CD4-positive, alpha-beta T cell (primary cell): ENCODE measurements around the gene RASGRF2. TPM values are rescaled to one million over a fixed set of nuclear protein-coding genes. Genes with fewer than 3 reads are reported as not detected.

Experiments used
- ATAC-seq: fragments of 200-7000 bp; cut with Tn5 transposase; one replicate; pipeline ENCODE4 v1.10.0; 2022; ENCODE audit warnings: mild to moderate bottlenecking; ENCODE audit not compliant: poor library complexity
- CTCF ChIA-PET: fragments of 350-600 bp; sonication (Branson Sonifier 250); formaldehyde crosslinking; loops from one replicate; lab custom pipeline; 2021; ENCODE audit warnings: antibody characterized with exemption, inconsistent platforms; lab: Charles Lee
- POLR2A ChIA-PET: fragments of 350-600 bp; sonication (Branson Sonifier 250); formaldehyde crosslinking; loops from one replicate; lab custom pipeline; 2021; ENCODE audit warnings: antibody characterized with exemption, inconsistent platforms; lab: Charles Lee
- DNase-seq, 14 experiments: peaks; one replicate each; pipeline ENCODE4 v3.0.0-alpha.2; 2013 to 2020; ENCODE audit warnings: mixed read lengths in 2 of 14
- H3K27ac ChIP-seq, 2 donors: one replicate each; pipeline versions ENCODE4 v1.5.1 to v1.7.0; 2013; ENCODE audit warnings: low read length in 2 of 2, low read depth in 1 of 2, mild to moderate bottlenecking in 1 of 2
- H3K27me3 ChIP-seq, 2 experiments: 1 replicate in 1 of 2; 2 replicates in 1 of 2; pipeline versions ENCODE4 v1.6.1 to v1.7.0; 2013; ENCODE audit warnings: low read length in 2 of 2, control low read depth in 1 of 2, mild to moderate bottlenecking in 1 of 2, moderate library complexity in 1 of 2; ENCODE audit not compliant: insufficient read depth in 2 of 2, control insufficient read depth in 1 of 2
- H3K36me3 ChIP-seq: one replicate; pipeline ENCODE4 v1.6.1; 2013; ENCODE audit warnings: low read length, control low read depth; ENCODE audit not compliant: insufficient read depth
- H3K4me1 ChIP-seq: one replicate; pipeline ENCODE4 v1.6.1; 2013; ENCODE audit warnings: low read length, control low read depth; ENCODE audit not compliant: insufficient read depth
- H3K4me3 ChIP-seq: one replicate; pipeline ENCODE4 v1.5.1; 2013; ENCODE audit warnings: mild to moderate bottlenecking, low read length, moderate library complexity
- H3K9me3 ChIP-seq, 2 experiments: 1 replicate in 1 of 2; 2 replicates in 1 of 2; pipeline versions ENCODE4 v1.6.1 to v1.7.0; 2013; ENCODE audit warnings: low read length in 2 of 2, mild to moderate bottlenecking in 2 of 2, control low read depth in 1 of 2, moderate library complexity in 1 of 2; ENCODE audit not compliant: control insufficient read depth in 1 of 2, insufficient read depth in 1 of 2
- H3K27ac Mint-ChIP-seq: one replicate; pipeline ENCODE4 v1.8.0; 2020; ENCODE audit warnings: mixed read lengths
- H3K27me3 Mint-ChIP-seq: one replicate; pipeline ENCODE4 v1.8.0; 2021; ENCODE audit warnings: mixed read lengths
- H3K36me3 Mint-ChIP-seq: one replicate; pipeline ENCODE4 v1.8.0; 2021; ENCODE audit warnings: low read depth, mixed read lengths
- H3K4me1 Mint-ChIP-seq: one replicate; pipeline ENCODE4 v1.8.0; 2021; ENCODE audit warnings: low read depth, mixed read lengths
- H3K4me3 Mint-ChIP-seq: one replicate; pipeline ENCODE4 v1.8.0; 2020; ENCODE audit warnings: mild to moderate bottlenecking, mixed read lengths
- H3K9me3 Mint-ChIP-seq: one replicate; pipeline ENCODE4 v1.8.0; 2020; ENCODE audit warnings: mixed read lengths
- intact Hi-C, 2 experiments: fragments of 100-400 bp; cut with DNase I in 1 of 2; cut with micrococcal nuclease in 1 of 2; formaldehyde crosslinking; loops; one replicate each; pipeline versions ENCODE4 v1.15.1 to v1.9.0; 2023 to 2025; cut with DNase I, micrococcal nuclease
- total RNA-seq, 174 experiments: library from RNA in 2 of 174; stranded (reverse) in 2 of 174; gene quantifications; one replicate each; pipeline ENCODE4 v1.2.3 and lab custom pipeline; 2021 to 2026
- TF ChIP-seq, protein P1 (sequence below): fragments of 200-600 bp; IDR thresholded peaks from one replicate; pipeline ENCODE4 v1.8.0; 2022; ENCODE audit warnings: antibody characterized with exemption, mild to moderate bottlenecking

RASGRF2 gene
- total RNA-seq, 2 experiments from 2014 or later: 21.9 to 24.9 TPM

DNA sequence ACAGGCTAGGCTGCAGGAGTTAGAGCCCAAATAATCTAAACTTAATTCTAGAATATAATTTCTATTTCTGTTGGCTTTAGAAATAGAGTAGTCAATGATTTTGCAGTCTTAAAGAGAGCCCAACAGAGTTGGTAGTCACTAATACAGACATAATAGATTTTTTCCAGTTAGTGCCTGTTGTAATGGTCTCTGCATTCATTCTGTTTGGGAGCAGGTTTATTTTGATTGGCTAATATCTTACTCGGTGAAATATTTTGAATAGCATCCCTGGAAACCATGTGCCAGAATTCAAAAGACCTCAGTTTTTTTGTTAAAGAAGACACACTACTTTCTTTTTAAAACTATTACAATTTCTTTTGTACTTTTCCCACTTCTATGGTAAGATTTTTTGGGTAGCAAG lies 107.2 kb downstream of the RASGRF2 start:
- Histone ChIP-seq H3K4me3 (no peak overlapping the region), H3K27ac (no peak overlapping the region), H3K27me3 (no peaks in the 10 kb centered on the region), H3K9me3 (no peaks in the 10 kb centered on the region), H3K36me3 (peaks cover 30% of the 10 kb centered on the region), H3K4me1 (no peaks in the 10 kb centered on the region)
- CTCF ChIA-PET: no interaction called here
- DNase-seq: no peak
- peaks cover 26% of the 10 kb centered on the region for H3K4me1 Mint-ChIP-seq
- H3K9me3 Mint-ChIP-seq: no peaks in the 10 kb centered on the region
- no peaks in the 10 kb centered on the region for H3K27me3 Mint-ChIP-seq
- POLR2A ChIA-PET: no interaction called here
- TF ChIP-seq, protein P1, sequence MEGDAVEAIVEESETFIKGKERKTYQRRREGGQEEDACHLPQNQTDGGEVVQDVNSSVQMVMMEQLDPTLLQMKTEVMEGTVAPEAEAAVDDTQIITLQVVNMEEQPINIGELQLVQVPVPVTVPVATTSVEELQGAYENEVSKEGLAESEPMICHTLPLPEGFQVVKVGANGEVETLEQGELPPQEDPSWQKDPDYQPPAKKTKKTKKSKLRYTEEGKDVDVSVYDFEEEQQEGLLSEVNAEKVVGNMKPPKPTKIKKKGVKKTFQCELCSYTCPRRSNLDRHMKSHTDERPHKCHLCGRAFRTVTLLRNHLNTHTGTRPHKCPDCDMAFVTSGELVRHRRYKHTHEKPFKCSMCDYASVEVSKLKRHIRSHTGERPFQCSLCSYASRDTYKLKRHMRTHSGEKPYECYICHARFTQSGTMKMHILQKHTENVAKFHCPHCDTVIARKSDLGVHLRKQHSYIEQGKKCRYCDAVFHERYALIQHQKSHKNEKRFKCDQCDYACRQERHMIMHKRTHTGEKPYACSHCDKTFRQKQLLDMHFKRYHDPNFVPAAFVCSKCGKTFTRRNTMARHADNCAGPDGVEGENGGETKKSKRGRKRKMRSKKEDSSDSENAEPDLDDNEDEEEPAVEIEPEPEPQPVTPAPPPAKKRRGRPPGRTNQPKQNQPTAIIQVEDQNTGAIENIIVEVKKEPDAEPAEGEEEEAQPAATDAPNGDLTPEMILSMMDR: no peak
- no peak overlapping the region for H3K27ac Mint-ChIP-seq
- ATAC-seq: no peak
- H3K4me3 Mint-ChIP-seq: no peak overlapping the region
- intact Hi-C loops: no loop called here
- H3K36me3 Mint-ChIP-seq: peaks cover 80% of the 10 kb centered on the region

DNA sequence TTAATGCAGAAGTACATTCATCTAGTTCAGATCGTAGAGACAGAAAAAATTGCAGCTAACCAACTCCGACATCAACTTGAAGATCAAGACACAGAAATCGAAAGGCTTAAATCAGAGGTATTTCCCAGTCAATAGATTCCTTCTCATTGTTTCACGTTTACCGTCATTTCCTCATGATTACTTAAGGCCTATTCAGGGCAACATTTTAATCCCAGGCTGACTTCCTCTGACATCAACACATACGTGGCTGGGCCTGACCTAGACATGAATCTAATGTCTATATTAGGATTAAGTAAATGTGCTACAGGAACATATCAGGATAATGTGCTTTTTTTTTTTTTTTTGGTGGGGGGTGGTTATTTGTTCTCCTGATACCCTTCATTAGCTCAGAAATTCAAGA lies 107.9 kb downstream of the RASGRF2 start:
- ChIA-PET POLR2A (no interaction called here), CTCF (interaction anchor here (1.0 kb wide), 1 partner anchor 17 kb away, joined by 3 read pairs; no protein-coding TSS in a partner anchor)
- no peak for ATAC-seq
- Mint-ChIP-seq H3K27ac (no peak overlapping the region), H3K36me3 (peaks cover 78% of the 10 kb centered on the region), H3K4me1 (peaks cover 20% of the 10 kb centered on the region), H3K4me3 (no peak overlapping the region), H3K27me3 (no peaks in the 10 kb centered on the region), H3K9me3 (no peaks in the 10 kb centered on the region)
- H3K27me3 ChIP-seq: no peaks in the 10 kb centered on the region
- intact Hi-C loops: no loop called here
- no peak for DNase-seq
- H3K4me3 ChIP-seq: no peak overlapping the region
- H3K9me3 ChIP-seq: no peaks in the 10 kb centered on the region
- no peak overlapping the region for H3K27ac ChIP-seq
- H3K4me1 ChIP-seq: no peaks in the 10 kb centered on the region
- H3K36me3 ChIP-seq: peaks cover 28% of the 10 kb centered on the region
- TF ChIP-seq, protein P1: no peak

DNA sequence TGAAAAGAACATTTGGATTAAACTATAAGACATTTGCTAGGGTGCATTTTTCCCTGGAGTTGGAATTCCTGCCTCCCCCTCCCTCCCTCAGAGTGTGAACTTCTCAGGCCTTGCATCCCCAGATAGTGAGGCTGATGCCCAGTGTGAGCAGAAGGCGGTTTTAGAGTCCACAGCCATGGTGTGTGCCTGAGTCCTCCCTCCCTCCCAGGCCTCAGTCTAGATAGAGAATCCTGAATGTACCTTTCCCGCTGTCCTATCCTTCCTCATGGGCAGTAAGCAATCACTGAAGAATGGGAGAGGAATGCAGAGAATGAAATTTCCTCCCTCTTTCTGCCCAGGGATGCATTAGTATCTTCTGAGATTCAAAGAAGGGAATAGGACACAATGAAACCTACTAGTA lies 108.5 kb downstream of the RASGRF2 start:
- H3K4me3 Mint-ChIP-seq: no peak overlapping the region
- peaks cover 75% of the 10 kb centered on the region for H3K36me3 Mint-ChIP-seq

More for the DNA sequence above, 108.5 kb downstream of the RASGRF2 start:
- no peak overlapping the region for H3K27ac Mint-ChIP-seq
- TF ChIP-seq, protein P1: no peak
- DNase-seq: no peak
- no peak overlapping the region for H3K4me3 ChIP-seq
- no peaks in the 10 kb centered on the region for H3K9me3 Mint-ChIP-seq
- no peaks in the 10 kb centered on the region for H3K27me3 Mint-ChIP-seq
- H3K27ac ChIP-seq: no peak overlapping the region
- ChIA-PET CTCF (interaction anchor here (1.0 kb wide), 1 partner anchor 17 kb away, joined by 3 read pairs; no protein-coding TSS in a partner anchor), POLR2A (no interaction called here)
- intact Hi-C loops: no loop called here
- no peaks in the 10 kb centered on the region for H3K27me3 ChIP-seq
- no peaks in the 10 kb centered on the region for H3K9me3 ChIP-seq
- H3K4me1 ChIP-seq: no peaks in the 10 kb centered on the region
- no peak for ATAC-seq
- peaks cover 31% of the 10 kb centered on the region for H3K36me3 ChIP-seq
- H3K4me1 Mint-ChIP-seq: peaks cover 20% of the 10 kb centered on the region
